GM19099 (cell line): Measurements from ENCODE around the gene KLHL29.

Experiments used
- POLR2A ChIP-seq: IDR thresholded peaks from 3 replicates; pipeline ENCODE4 v1.6.1; 2011; ENCODE audit warnings: low read depth; ENCODE audit not compliant: insufficient read length; ENCODE audit errors: extremely low read depth

The KLHL29 gene

GRCh38 chr2:23411752-23412431 is 26.9 kb downstream of the KLHL29 start:
- no peak for TF ChIP-seq POLR2A

- no peak for TF ChIP-seq POLR2A
These were observed 27.7 kb downstream of the KLHL29 start for GRCh38 chr2:23412556-23413155.

- no peak for TF ChIP-seq POLR2A
These were observed 28.7 kb downstream of the KLHL29 start for GRCh38 chr2:23413641-23414040.

- no peak for TF ChIP-seq POLR2A
These were observed 29.1 kb downstream of the KLHL29 start for GRCh38 chr2:23414106-23414505.

- TF ChIP-seq POLR2A = no peak
These were observed 29.9 kb downstream of the KLHL29 start for GRCh38 chr2:23414871-23415270.

- no peak for TF ChIP-seq POLR2A
These were observed 32.3 kb downstream of the KLHL29 start for GRCh38 chr2:23417310-23417709.

GRCh38 chr2:23418056-23418455 is 33.1 kb downstream of the KLHL29 start:
- no peak for TF ChIP-seq POLR2A

- TF ChIP-seq POLR2A = no peak
These were observed 33.5 kb downstream of the KLHL29 start for GRCh38 chr2:23418461-23418911.

- TF ChIP-seq POLR2A = no peak
These were observed 34.5 kb downstream of the KLHL29 start for GRCh38 chr2:23419171-23420090.

GRCh38 chr2:23420091-23420839 is 35.3 kb downstream of the KLHL29 start:
- no peak for TF ChIP-seq POLR2A

- no peak for TF ChIP-seq POLR2A
These were observed 36.0 kb downstream of the KLHL29 start for GRCh38 chr2:23420840-23421476.

- no peak for TF ChIP-seq POLR2A
These were observed 37.4 kb downstream of the KLHL29 start for GRCh38 chr2:23422089-23423061.
